ENCODE measurements around the gene MSL1. TPM values are rescaled to one million over a fixed set of nuclear protein-coding genes. Genes with fewer than 3 reads are reported as not detected.

MSL1 gene, protein sequence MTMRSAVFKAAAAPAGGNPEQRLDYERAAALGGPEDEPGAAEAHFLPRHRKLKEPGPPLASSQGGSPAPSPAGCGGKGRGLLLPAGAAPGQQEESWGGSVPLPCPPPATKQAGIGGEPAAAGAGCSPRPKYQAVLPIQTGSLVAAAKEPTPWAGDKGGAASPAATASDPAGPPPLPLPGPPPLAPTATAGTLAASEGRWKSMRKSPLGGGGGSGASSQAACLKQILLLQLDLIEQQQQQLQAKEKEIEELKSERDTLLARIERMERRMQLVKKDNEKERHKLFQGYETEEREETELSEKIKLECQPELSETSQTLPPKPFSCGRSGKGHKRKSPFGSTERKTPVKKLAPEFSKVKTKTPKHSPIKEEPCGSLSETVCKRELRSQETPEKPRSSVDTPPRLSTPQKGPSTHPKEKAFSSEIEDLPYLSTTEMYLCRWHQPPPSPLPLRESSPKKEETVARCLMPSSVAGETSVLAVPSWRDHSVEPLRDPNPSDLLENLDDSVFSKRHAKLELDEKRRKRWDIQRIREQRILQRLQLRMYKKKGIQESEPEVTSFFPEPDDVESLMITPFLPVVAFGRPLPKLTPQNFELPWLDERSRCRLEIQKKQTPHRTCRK
- 39.8 TPM for total RNA-seq
- long read RNA-seq, full-length matches to known transcripts: 20 of 27 reads
- long read RNA-seq, partial matches to known transcripts: 4 of 27 reads
- long read RNA-seq, other reads (novel, unspliced or antisense): 3 of 27 reads

DNA sequence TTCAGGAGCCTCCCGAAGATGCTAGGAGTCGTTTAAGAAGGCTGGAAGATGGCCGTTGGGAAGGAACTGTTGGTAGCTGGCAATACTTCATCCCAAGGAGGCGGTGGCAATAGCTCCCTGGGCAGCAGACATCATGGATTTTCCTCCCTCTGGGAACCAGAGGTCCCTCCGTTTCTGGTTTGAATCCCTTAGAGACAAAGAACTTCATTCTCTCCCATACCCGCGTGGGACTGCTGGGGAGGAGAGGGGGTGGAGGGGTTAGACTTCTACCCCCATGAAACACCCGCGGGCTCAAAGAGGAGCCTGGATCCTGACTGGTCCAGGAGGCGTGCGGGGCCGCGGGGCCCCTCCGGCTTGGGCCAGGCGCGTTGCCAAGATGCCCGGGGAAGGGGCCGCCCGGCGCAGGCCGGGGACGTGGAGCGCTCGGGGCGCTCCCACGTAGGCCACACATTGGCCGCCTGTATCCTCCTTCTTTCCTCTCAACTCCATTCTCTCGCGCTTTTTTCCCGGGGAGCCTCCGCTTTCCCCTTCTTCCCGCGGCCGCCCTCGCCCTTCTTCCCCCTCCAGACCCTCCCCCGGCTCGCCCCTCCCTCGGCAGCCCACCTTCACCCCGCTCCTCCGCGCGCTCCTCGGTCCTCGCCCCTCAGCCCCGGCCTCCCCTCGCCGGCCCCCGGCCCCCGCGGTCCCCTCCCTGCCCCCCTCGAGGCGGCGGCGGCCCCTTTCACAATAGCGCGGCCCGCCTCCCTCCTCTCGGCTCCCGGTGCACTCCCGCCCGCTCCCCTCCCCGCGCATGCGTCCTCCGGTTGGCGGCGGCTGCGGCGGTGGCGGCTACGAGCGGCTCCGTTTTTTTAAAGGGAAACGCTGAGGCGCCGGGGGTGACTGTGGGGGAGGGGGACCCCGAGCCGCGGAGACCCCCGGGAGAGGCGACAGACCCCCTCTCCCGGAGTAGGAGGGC is at the start of gene MSL1:
TSS of gene MSL1 (plus strand) at position 791 of the 955 bp plus-strand sequence. CDS start 642 bp downstream, outside the sequence.
- H3K36me3 ChIP-seq: peaks cover 4% of the 10 kb centered on the region
- TF ChIP-seq, protein P1, sequence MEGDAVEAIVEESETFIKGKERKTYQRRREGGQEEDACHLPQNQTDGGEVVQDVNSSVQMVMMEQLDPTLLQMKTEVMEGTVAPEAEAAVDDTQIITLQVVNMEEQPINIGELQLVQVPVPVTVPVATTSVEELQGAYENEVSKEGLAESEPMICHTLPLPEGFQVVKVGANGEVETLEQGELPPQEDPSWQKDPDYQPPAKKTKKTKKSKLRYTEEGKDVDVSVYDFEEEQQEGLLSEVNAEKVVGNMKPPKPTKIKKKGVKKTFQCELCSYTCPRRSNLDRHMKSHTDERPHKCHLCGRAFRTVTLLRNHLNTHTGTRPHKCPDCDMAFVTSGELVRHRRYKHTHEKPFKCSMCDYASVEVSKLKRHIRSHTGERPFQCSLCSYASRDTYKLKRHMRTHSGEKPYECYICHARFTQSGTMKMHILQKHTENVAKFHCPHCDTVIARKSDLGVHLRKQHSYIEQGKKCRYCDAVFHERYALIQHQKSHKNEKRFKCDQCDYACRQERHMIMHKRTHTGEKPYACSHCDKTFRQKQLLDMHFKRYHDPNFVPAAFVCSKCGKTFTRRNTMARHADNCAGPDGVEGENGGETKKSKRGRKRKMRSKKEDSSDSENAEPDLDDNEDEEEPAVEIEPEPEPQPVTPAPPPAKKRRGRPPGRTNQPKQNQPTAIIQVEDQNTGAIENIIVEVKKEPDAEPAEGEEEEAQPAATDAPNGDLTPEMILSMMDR (IDR thresholded peaks at IDR 0.05; ENCODE audit: borderline replicate concordance): no peak
- H3K4me1 ChIP-seq: peaks cover 59% of the 10 kb centered on the region
- DNase-seq: peak; percentile 93
- peak within 1 kb of the TSS; percentile 98 for H3K4me3 ChIP-seq
- H3K27me3 ChIP-seq (ENCODE audit: low read depth): no peaks in the 10 kb centered on the region
- intact Hi-C loops (cut with micrococcal nuclease): no loop called here
- H3K9me3 ChIP-seq (replicated peaks): no peaks in the 10 kb centered on the region
- H3K27ac ChIP-seq (replicated peaks): peak within 1 kb of the TSS; percentile 94

DNA sequence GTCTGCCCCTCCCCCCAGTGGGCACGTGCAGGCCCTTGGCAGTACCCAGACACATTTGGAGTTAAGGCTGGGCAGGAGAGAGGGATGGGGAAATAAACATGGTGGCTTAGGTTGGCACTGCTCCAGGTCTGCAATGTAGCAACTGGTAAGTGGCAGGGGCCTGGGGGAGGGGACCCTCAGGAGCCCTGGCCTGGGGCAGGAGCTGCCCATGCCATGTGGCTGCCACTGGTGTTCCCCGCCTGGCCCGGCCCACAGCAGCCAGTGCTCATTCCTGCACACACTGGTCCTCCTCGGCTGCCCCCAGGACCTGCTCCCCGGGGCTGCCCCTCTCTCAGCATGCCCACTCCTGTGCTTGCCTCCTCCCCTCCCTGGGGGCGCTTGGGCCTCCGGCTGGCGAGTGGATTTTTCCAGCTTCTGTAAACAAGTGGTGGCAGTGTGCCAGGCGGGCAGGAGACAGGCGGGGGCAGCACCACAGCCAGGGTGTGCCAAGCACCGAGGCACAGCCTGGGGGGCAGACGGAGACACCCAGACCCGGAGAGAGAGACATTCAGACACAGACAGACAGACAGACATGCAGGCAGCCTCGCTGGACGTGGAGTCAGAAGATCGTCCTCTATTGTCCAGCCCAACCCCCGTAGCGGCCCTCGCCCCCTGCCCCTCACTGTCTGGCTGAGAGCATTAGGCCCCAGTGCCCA is 49.6 kb upstream of the MSL1 start:
- Histone ChIP-seq H3K27me3 (ENCODE audit: low read depth) (no peaks in the 10 kb centered on the region), H3K4me3 (peak overlapping the region; percentile 55), H3K27ac (replicated peaks) (peak overlapping the region; percentile 100), H3K9me3 (replicated peaks) (no peaks in the 10 kb centered on the region), H3K4me1 (peaks cover 99% of the 10 kb centered on the region), H3K36me3 (peaks cover 9% of the 10 kb centered on the region)
- DNase-seq: peak; percentile 76
- TF ChIP-seq, protein P1 (IDR thresholded peaks at IDR 0.05; ENCODE audit: borderline replicate concordance): no peak
- intact Hi-C loops (cut with micrococcal nuclease): no loop called here

DNA sequence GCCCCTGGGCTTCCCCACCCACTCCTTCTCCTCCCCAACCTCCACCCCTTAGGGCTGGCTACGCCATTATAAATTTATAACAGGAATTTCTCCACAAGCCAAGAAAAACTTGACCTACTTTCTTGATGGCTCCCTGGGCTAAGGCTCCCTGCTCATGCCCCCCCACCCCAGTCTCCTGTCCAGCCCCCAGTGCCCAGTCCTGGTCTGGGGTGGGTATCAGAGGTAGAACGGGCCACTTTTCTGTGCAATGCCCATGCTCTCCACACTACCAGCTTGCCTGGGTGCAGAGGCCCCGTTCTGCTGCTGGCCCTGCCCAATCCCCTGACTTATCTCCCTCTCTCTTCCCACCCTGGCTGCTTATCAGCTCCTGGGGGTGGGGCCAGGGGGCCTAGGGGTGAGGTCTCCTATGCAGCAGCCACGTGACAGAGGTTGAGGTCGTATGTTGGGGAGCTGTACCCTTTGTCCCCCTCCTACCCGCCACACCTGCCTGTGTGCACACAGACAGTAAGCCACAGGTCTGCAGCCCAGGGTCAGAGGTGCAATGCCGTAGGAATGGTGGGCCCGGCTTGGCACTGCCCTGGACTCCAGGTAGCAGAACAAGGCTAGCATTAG is 48.9 kb upstream of the MSL1 start:
- no peak for DNase-seq
- peak overlapping the region; percentile 55 for H3K4me3 ChIP-seq
- peak overlapping the region; percentile 100 for H3K27ac ChIP-seq (replicated peaks)
- H3K36me3 ChIP-seq: peaks cover 16% of the 10 kb centered on the region
- peaks cover 96% of the 10 kb centered on the region for H3K4me1 ChIP-seq
- TF ChIP-seq, protein P1 (IDR thresholded peaks at IDR 0.05; ENCODE audit: borderline replicate concordance): no peak
- no peaks in the 10 kb centered on the region for H3K9me3 ChIP-seq (replicated peaks)
- intact Hi-C loops (cut with micrococcal nuclease): no loop called here
- H3K27me3 ChIP-seq (ENCODE audit: low read depth): no peaks in the 10 kb centered on the region

DNA sequence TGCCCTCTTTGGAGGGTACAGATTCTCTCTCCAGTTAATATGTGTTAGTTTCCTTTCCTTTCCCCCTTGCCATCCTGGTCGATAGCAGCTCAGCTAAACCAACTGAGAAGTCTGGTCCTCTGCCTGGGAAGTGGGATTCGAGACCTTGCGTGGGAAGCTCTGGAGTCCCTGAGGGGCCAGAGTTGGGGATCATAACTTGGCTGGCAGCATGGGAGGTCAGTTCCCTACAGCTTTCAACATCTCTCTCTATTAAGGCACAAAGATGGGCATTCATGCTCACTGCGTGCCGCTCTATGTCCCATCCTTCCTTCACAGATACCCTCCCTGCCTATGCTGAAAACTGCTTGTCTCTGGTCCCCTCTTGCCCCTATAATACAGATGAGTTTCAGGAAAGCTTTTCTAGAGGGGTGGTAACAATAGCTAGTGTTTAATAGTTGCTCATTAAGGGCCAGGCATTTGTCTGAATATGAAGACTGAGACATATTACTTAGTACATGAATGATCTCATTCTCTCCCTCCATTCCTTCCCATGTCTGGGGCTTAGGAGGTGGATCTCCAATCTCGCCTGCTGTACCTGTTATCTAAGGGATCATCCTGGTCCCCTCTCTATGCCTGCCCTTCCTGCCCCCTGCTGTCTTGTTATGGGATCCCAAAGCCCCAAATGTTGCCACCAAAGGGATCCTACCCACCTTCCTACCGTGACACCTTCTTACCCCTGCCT is 48.2 kb upstream of the MSL1 start:
- Histone ChIP-seq H3K27ac (replicated peaks) (peak overlapping the region; percentile 100), H3K9me3 (replicated peaks) (no peaks in the 10 kb centered on the region), H3K4me1 (peaks cover 93% of the 10 kb centered on the region), H3K36me3 (peaks cover 24% of the 10 kb centered on the region), H3K4me3 (no peak overlapping the region), H3K27me3 (ENCODE audit: low read depth) (no peaks in the 10 kb centered on the region)
- TF ChIP-seq, protein P1 (IDR thresholded peaks at IDR 0.05; ENCODE audit: borderline replicate concordance): no peak
- DNase-seq: no peak
- intact Hi-C loops (cut with micrococcal nuclease): no loop called here
